Stimulated activated CD4-positive, alpha-beta T cell treated with anti-CD3 and anti-CD28 coated beads, Interleukin-12 subunit alpha, Interleukin-12 subunit beta, amount 100 ng/mL, for 4 hours (primary cell): ENCODE results near the gene SEZ6L2.
"Not testable (repeated sequence)": the region's sequence is repeated elsewhere in the genome, so short reads cannot be mapped to it uniquely, and the experiment has no call there.

Experiments used
- DNase-seq: peaks from one replicate; pipeline ENCODE4 v3.0.0-alpha.2; 2020

SEZ6L2 gene

GRCh38 chr16:29899516-29900101 lies at the start of gene SEZ6L2:
Gene SEZ6L2, minus strand, starts transcription at chr16:29899550. Its CDS starts 531 bp downstream, at chr16:29899019.
- DNase-seq: peak; percentile 80

DNA sequence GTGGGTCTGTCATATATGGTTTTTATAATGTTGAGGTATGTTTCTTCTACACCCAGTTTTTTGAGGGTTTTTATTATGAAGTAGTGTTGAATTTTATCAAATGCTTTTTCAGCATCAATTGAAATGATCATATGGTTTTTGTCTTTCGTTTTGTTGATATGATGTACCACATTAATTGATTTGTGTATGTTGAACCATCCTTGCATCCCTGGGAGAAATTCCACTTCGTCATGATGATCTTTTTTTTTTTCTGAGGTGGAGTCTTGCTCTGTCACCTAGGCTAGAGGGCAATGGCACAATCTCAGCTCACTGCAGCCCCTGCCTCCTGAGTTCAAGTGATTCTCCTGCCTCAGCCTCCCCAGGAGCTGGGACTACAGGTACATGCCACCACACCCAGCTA lies 48.5 kb upstream of the SEZ6L2 start:
- no peak for DNase-seq

GRCh38 chr16:29943846-29944799 lies 44.8 kb upstream of the SEZ6L2 start:
- DNase-seq: no peak

DNA sequence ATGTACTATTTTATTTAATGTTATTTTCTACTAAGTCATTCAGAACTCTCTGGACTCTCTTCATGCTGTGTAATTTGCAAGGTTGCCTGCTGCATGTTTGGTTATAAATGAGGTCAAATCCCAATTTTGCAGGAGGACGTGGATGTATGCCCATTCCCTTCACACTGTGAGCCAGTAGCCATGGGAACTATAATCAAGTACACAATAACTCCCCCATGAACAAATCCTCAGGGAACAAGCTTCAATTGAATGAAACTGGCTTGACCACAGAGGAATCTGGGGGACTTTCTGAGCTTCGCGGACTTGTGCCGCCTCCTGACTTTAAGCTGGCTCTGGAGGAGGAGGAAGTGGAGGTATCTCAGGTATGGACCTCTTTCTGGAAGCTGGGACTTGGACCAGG lies 41.3 kb upstream of the SEZ6L2 start:
- no peak for DNase-seq

GRCh38 chr16:29931750-29932149 lies 32.4 kb upstream of the SEZ6L2 start:
- not testable (repeated sequence) for DNase-seq

- no peak for DNase-seq
Measured at GRCh38 chr16:29927070-29927905, 27.9 kb upstream of the SEZ6L2 start.

DNA sequence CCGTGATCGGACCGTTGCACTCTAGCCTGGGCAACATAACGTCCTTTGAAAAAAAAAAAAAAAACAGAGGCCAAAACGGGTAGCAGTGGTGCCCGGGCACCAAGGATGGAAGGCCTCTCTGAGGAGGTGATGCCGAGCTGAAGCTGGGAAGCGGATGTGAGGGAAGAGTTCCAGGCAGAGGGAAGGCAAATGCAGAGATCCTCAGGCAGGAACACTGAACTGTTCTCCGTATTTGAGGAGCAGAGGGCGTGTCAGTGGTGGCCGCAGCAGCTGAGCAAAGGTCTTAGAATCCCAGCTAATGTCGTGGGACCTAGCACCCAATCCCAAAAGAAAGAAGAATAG lies 27.3 kb upstream of the SEZ6L2 start:
- no peak for DNase-seq

DNA sequence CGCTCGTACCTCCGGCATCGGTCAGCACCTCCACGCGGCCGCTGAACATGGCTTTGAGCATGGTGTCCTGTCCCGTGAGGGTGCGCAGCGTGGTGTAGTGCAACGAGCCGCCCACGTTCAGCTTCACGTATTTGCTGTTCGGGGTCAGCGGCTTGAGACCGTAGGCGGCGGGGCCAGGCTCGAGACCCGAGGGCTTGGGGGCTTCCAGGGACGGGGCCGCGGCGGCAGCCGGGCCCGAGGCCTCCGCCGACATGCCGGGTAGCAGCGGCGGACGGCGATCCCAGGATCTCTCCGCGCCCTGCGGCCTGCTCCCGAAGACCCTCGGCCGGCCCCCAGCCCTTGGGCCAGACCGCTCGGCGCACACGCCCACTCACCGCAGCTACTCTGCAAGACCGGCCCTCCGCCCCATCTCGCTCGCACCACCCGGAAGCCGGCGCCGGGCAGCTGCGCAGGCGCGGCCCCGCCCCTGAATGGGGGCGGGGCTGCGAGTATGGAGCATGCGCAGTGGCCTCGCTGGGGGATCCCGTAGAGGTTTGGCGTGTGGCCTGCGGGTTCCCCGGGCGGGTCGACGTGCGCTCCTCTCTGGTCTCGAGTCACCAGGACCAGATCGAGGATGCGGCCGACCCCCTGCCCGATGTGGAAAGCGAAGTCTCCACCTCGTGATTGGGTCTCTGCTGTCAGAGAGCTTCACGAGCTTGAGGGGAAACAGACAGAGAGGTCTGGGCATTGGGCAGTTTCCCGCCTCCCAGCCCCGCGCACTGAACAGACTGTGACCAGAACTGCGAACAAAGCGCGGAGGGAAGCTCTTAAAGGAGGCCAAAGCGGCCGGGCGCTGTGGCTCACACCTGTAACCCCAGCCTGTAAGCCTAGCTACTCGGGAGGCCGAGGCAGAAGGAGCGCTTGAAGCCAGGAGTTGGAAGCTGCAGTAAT lies 26.7 kb upstream of the SEZ6L2 start, which contains the start of gene KCTD13:
TSS of gene KCTD13 (minus strand) at position 446 of the 930 bp plus-strand sequence. CDS start at position 253, 193 bp downstream.
- peak; percentile 87 for DNase-seq

DNA sequence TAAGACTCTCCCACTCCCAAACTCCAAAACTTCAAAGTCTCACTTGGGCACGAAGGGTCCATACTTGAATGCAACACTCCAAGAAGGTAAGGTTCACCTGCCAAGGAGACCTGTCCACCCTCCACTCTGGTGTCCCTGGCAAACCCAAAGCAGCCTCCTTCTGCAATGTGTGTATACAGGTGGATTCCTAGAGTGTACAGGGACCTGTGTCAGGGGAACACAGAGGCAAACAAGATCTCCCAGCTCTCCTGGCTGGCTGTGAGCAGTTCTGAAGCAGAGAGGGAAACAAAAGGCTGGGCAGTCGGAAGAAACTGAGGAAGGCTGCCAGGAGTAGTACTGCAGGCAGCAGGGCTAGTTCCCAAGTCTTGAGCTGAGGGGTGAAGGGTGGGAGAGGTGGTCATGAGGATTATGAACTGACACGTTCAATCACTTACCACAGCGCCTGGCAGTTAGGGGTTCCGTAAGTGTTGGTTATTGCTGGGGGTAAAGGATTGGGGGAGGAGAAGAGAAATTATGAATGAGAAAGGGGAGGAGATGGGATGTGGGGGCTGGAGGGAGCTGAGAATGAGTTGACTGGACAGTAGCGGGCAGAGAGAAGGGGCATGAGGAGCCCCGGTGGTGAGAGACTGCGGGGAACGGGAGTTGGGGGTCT lies 25.9 kb upstream of the SEZ6L2 start:
- DNase-seq: no peak

DNA sequence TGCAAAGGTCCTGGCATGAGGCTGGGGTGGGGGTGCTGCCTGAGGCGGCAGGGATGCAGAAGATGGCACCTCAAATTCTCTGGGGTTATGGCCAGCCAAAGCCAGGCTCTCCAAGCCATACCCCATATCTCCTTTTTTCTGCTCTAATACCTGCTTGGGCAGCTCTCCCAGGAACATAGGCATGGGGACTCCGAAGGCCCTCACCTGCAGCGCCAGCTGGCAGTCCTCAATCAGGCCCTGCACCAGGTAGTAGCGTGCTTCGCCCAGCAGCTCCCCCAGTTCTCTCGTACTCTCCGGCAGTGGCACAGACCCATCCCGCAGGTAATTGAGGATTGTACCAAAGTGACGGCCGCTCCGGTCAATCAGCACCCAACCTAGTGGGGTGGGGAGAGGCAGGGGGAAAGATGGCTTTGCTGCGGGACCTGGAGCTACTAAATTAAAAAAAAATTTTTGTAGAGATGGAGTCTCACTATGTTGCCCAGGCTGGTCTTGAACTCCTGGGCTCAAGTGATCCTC lies 23.7 kb upstream of the SEZ6L2 start:
- no peak for DNase-seq

- DNase-seq: no peak
Measured at GRCh38 chr16:29922326-29922725, 23.0 kb upstream of the SEZ6L2 start.

GRCh38 chr16:29921034-29921385 lies 21.7 kb upstream of the SEZ6L2 start:
- no peak for DNase-seq

DNA sequence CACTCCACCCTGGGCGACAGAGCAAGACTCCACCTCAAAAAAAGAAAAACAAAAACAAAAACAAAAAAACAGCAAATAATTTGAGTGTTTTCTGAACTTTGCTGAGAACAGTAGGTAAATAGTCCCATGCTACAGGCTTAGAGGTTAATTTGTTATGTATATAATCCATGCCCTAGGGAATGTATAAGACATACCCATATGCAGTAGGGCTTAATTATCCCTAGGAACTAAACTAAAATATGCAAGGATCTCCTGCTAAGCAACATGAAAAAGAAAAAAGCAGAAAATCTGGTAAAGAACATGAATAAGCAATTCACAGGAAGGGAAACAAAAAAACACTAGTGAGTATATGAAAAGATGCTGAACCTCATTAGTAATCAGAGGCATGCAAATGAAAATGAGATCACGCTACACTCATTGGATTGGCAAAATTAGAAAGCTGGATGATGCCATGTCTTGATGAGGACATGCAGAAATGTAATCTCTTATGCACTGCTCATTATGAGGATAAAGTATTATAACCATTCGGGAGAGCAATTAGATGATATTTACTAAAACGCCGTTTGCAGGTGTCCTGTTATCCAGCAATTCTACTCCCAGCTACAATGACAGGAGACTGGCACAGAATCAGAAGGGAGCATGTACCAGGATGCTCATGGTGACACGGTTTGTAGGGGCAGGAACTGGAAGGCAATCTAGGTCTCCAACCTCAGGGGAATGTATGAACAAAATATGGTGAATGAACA lies 21.1 kb upstream of the SEZ6L2 start:
- no peak for DNase-seq

DNA sequence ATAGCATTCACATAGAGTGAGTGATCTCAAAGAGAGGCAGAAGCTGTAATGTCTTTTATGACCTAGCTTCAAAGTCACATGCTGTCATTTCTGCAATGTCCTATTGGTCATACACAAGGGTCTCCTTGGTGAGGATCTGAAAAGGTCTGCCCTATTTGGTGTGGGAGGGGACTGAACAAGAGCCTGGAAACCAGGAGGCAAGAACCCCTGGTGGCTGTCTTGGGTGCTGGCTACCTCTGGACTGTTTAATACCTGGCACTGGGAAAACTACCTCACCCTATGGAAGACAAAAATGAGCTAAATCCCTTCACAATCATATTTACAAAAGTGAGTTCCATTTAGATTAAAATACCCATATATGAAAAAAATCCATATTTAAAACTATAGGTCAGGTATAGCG lies 17.6 kb upstream of the SEZ6L2 start:
- no peak for DNase-seq

DNA sequence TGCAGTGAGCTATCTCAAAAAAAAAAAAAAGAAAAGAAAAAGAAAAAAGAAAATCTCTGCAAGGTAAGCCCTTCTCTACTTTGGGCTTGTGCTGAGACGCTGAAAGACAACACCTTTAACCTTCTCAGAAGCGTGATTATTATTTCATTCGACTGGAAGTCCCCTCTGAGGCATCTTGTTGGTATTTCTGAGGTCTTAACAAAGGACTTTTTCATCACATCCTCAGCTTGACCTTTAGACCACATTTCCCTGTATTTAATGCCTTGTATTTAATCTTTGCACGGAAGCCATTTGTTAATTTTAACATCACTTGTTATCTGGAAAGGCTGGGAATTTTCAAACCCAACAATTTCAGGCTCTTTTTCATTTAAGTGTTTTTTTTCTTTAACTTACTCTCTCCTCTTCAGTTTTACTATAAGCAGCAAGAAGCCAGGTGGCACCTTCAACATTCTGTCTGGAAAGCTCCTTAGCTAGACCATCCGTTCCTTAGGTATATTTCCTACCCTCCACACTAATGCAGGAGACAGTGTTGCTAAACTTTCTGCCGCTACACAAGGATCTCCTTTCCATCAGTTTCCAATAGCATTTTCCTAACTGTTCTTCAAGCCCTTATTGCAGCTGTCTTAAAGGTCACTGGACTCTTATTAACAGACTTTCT lies 16.4 kb upstream of the SEZ6L2 start:
- no peak for DNase-seq

- DNase-seq: no peak
Measured at GRCh38 chr16:29913514-29913913, 14.2 kb upstream of the SEZ6L2 start.

- DNase-seq: no peak
Measured at GRCh38 chr16:29912087-29912486, 12.7 kb upstream of the SEZ6L2 start.

DNA sequence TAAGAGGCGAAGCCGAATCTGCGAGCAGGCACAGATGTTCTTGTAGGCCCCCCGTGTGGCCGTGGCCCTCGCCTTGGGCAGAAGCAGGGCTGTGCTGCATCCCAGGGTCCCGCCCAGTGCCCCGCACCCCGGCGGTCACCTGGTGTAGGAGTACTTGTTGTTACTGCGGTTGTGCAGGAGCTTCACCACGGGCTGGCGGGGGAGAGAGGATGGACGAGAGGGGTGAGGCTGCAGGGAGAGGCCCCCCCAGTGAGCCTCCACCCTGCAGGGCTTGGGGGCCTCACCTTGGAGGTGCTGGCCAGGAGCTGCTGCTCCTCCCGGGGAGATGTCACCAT lies 12.3 kb upstream of the SEZ6L2 start:
- DNase-seq: no peak

GRCh38 chr16:29910819-29911675 lies 11.7 kb upstream of the SEZ6L2 start:
- DNase-seq: no peak
